ENCODE measurements around the gene WDR38. TPM values are rescaled to one million over a fixed set of nuclear protein-coding genes. Genes with fewer than 3 reads are reported as not detected.

The WDR38 gene
- total and polyA plus RNA-seq, 2 of the 4 experiments (the other 2 are of a cell fraction), result not detected

DNA sequence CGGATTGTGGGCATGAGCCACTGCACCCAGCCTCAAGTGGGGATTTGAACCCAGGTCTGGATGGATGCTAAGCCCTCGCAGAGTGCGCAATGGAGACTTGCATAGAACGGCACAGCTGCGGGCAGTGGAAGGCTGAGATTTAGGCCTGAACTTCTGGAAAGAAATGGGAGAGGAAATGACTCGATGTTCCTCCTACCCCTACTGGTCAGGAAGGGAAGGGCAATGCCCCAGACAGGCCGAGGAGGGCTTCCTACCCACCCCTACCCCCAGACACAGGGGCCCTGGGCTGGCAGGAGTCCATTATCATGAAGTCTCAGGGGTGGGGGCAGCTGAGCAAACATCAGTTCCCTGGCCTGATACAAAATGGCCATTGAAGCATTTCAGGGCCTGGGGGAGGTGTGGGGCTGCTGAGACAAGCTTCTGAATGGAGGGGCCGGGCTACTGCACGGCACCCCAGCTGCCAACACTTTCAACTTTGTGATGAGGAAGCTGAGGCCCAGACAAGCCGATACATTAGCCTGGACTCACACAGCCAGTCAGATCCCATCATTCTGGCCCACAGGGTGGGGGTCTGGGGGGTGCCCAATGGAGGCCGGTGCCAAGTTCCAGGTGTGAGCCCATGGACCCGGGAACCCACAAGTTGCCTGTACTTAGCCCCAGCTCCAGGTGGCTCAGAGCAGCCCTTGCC, 13.5 kb upstream of the WDR38 start:
- Histone ChIP-seq H3K4me2 (ENCODE audit: low read depth, low read length) (no peak overlapping the region), H2AK9ac (replicated peaks; ENCODE audit: low read depth, low read length, poor library complexity) (peak overlapping the region; percentile 5), H4K8ac (ENCODE audit: low read depth in 2 of 2, low read length in 2 of 2) (no peak overlapping the region), H3K4me3 (ENCODE audit: insufficient read depth, low read depth, low read length) (no peak overlapping the region), H3K9me1 (ENCODE audit: insufficient read depth, low read length) (no peaks in the 10 kb centered on the region), H3K14ac (replicated peaks; ENCODE audit: low read depth, low read length) (no peak overlapping the region), H4K91ac (ENCODE audit: insufficient read depth, low read depth, low read length) (no peak overlapping the region), H2BK15ac (ENCODE audit: low read depth, low read length) (no peak overlapping the region), H2BK5ac (ENCODE audit: low read depth, low read length, poor library complexity, severe bottlenecking) (no peak overlapping the region), H3K79me1 (ENCODE audit: low read depth in 1 of 2, low read length in 2 of 2) (no peaks in the 10 kb centered on the region), H3K56ac (ENCODE audit: extremely low read depth, insufficient read depth, low read length) (no peak overlapping the region), H3K23ac (ENCODE audit: low read depth, low read length) (no peak overlapping the region), H3K9me3 (ENCODE audit: control insufficient read depth, insufficient read depth, low read length) (no peaks in the 10 kb centered on the region), H3K27me3 (ENCODE audit: control insufficient read depth, insufficient read depth, low read length) (no peaks in the 10 kb centered on the region), H2BK20ac (ENCODE audit: low read depth, low read length) (no peak overlapping the region), H3K36me3 (ENCODE audit: control insufficient read depth, insufficient read depth, low read length) (no peaks in the 10 kb centered on the region), H4K5ac (ENCODE audit: low read depth, low read length) (no peak overlapping the region), H3K4ac (ENCODE audit: low read depth, low read length) (no peak overlapping the region), H2AK5ac (ENCODE audit: low read depth, low read length) (no peak overlapping the region; the same call in 1 of the 2 replicates), H3K9ac (ENCODE audit: low read depth, low read length) (no peak overlapping the region), H3K27ac (ENCODE audit: insufficient read depth, low read length) (no peak overlapping the region), H2AFZ (replicated peaks; ENCODE audit: low read length, poor library complexity) (peak overlapping the region; percentile 39), H2BK120ac (ENCODE audit: low read depth, low read length) (no peak overlapping the region), H3K18ac (ENCODE audit: low read depth, low read length) (no peak overlapping the region), H3K4me1 (ENCODE audit: control insufficient read depth, insufficient read depth, low read length) (peaks cover 8% of the 10 kb centered on the region), H4K20me1 (ENCODE audit: insufficient read depth, low read length) (no peaks in the 10 kb centered on the region)
- CTCF ChIA-PET, result interaction anchor here (0.6 to 1.6 kb wide), 8 partner anchors 10 to 288 kb away, joined by 3 to 16 read pairs (median 5); partner anchors contain the start of genes NR6A1 and WDR38
- in situ Hi-C loops (cut with MboI; ENCODE audit: low sequenced_read_pairs) (no loop called here), intact Hi-C loops (cut with micrococcal nuclease) (loop anchor here (1.0 kb wide), 1 partner anchor 65 kb away; no protein-coding TSS in a partner anchor), dilution Hi-C loops (cut with HindIII; ENCODE audit: low sequenced_read_pairs, unreplicated experiment) (no loop called here)
- BruUV-seq (replicated peaks), result no TSS peak
- POLR2A ChIA-PET (ENCODE audit: unreplicated experiment), result no interaction called here
- no peak for TF ChIP-seq POLR2A (IDR thresholded peaks at IDR 0.05; ENCODE audit: low read depth, low read length)
- TF ChIP-seq FOS (IDR thresholded peaks at IDR 0.05; ENCODE audit: low read depth, low read length), result no peak
- no peak for TF ChIP-seq BHLHE40 (IDR thresholded peaks at IDR 0.05; ENCODE audit: low read depth, low read length)
- TF ChIP-seq CHD1 (IDR thresholded peaks at IDR 0.05; ENCODE audit: low read depth, low read length), result no peak
- TF ChIP-seq RAD21 (IDR thresholded peaks at IDR 0.05; ENCODE audit: low read length), result peak; percentile 42
- no peak for TF ChIP-seq NFE2L2 (IDR thresholded peaks at IDR 0.05; ENCODE audit: low read depth, low read length)
- no peak for TF ChIP-seq RCOR1 (IDR thresholded peaks at IDR 0.05; ENCODE audit: insufficient replicate concordance, low read length)
- no peak for TF ChIP-seq MAFK (IDR thresholded peaks at IDR 0.05; ENCODE audit: low read depth, low read length)
- TF ChIP-seq SMC3 (IDR thresholded peaks at IDR 0.05; ENCODE audit: low read depth, low read length), result peak; percentile 20; the same call in 1 of the 2 replicates
- TF ChIP-seq RFX5 (IDR thresholded peaks at IDR 0.05; ENCODE audit: low read depth, low read length), result no peak
- TF ChIP-seq, protein P1, sequence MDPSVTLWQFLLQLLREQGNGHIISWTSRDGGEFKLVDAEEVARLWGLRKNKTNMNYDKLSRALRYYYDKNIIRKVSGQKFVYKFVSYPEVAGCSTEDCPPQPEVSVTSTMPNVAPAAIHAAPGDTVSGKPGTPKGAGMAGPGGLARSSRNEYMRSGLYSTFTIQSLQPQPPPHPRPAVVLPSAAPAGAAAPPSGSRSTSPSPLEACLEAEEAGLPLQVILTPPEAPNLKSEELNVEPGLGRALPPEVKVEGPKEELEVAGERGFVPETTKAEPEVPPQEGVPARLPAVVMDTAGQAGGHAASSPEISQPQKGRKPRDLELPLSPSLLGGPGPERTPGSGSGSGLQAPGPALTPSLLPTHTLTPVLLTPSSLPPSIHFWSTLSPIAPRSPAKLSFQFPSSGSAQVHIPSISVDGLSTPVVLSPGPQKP (IDR thresholded peaks at IDR 0.05; ENCODE audit: borderline replicate concordance, low read depth, low read length), result no peak
- TF ChIP-seq CEBPB (IDR thresholded peaks at IDR 0.05; ENCODE audit: low read depth, low read length), result no peak
- peak; percentile 51 for TF ChIP-seq CTCF (conservative IDR thresholded peaks at IDR 0.05; ENCODE audit: low read depth, low read length)
- no peak for TF ChIP-seq MAZ (IDR thresholded peaks at IDR 0.05; ENCODE audit: borderline replicate concordance, low read depth, low read length)
- DNase-seq (peak; percentile 30), ATAC-seq (ENCODE audit: low read depth) (peak; percentile 73)
- WGBS, 2 experiments (ENCODE audit: extremely low coverage in 2 of 2, insufficient read length in 1 of 2), result 100% methylated on average over 1 of the region's 12 CpGs; no CpG with 5 or more reads in 1 of the 2 experiments

Measured in IMR-90 (cell line).